ENCODE results near the gene KLHDC4.
A peak's percentile ranks its signal among the peaks of the same experiment; 100 is the strongest.

The KLHDC4 gene

GRCh38 chr16:87684106-87684677, 81.6 kb downstream of the KLHDC4 start:
- no peak for TF ChIP-seq CTCF (IDR thresholded peaks at IDR 0.05)

GRCh38 chr16:87682852-87683399, 82.9 kb downstream of the KLHDC4 start:
- no peak for TF ChIP-seq CTCF (IDR thresholded peaks at IDR 0.05)

GRCh38 chr16:87681981-87682570, 83.7 kb downstream of the KLHDC4 start:
- peak; percentile 28; the same call in 1 of the 2 replicates for TF ChIP-seq CTCF (IDR thresholded peaks at IDR 0.05)

- TF ChIP-seq CTCF (IDR thresholded peaks at IDR 0.05): no peak
Observed at GRCh38 chr16:87680272-87680644, 85.5 kb downstream of the KLHDC4 start.

GRCh38 chr16:87679593-87680271, 86.1 kb downstream of the KLHDC4 start:
- TF ChIP-seq CTCF (IDR thresholded peaks at IDR 0.05): no peak

GRCh38 chr16:87678618-87679017, 87.2 kb downstream of the KLHDC4 start:
- no peak for TF ChIP-seq CTCF (IDR thresholded peaks at IDR 0.05)

GRCh38 chr16:87677830-87678229, 88.0 kb downstream of the KLHDC4 start:
- TF ChIP-seq CTCF (IDR thresholded peaks at IDR 0.05): no peak
